ENCODE results near the gene ZNF438. TPM values are rescaled to one million over a fixed set of nuclear protein-coding genes. Genes with fewer than 3 reads are reported as not detected.

The ZNF438 gene
- total and polyA plus RNA-seq, 2 of the 13 experiments (the other 11 are each of a cell fraction or from before 2014, with no cell fraction given): 0.75 to 0.83 TPM

DNA sequence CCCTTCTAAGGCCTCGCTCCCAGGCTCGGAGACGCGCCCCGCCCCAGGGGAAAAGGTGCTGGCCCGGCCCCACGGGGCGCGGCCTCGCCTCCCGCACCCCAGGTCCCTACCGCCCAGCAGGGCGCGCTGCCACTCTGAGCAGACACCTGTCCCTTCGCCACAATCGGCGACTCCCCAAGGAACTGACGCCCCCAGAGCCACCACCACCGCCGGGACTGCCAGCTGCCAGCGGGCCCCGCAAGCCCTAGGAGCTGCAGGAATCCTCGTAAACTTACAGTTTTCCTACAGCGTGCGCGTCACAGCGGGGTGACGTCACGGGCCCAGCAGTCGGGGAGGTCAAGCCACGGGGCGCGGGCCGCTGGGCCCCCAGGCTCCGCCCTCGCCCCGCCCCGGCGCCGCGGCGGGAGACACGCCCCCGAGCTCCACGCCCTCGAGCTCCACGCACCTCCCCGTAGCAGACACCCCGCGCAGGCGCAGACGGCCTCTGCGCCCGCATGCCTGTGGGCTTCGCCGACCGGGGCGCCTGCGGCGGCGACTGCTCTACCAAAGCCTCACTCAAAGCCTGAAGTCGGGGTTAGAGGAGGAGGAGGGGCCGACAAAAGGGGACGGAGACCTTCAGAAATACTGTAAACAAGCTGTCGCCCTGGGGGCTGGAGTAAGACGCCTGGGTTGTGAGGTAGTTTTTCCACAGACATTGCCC is at the start of gene ZNF438 (continued):
- TF ChIP-seq ZBTB26 (CRISPR knock-in tag; IDR thresholded peaks at IDR 0.05; ENCODE audit: borderline replicate concordance): no peak
- 0 out of 2 replicates have a peak, but pooled peaks have one; percentile 46 for TF ChIP-seq ZNF253 (CRISPR knock-in tag; IDR thresholded peaks at IDR 0.05; ENCODE audit: borderline replicate concordance)
- no peak for TF ChIP-seq MLX (CRISPR knock-in tag; IDR thresholded peaks at IDR 0.05)
- TF ChIP-seq ARID4A (CRISPR knock-in tag; IDR thresholded peaks at IDR 0.05; ENCODE audit: borderline replicate concordance): peak; percentile 47; the same call in 1 of the 2 replicates
- 0 out of 2 replicates have a peak, but pooled peaks have one; percentile 43 for TF ChIP-seq ZSCAN12 (CRISPR knock-in tag; IDR thresholded peaks at IDR 0.05)
- no peak for TF ChIP-seq ZNF7 (CRISPR knock-in tag; IDR thresholded peaks at IDR 0.05)
- peak; percentile 62 for TF ChIP-seq ZNF446 (CRISPR knock-in tag; IDR thresholded peaks at IDR 0.05)
- TF ChIP-seq NKX3-1 (CRISPR knock-in tag; IDR thresholded peaks at IDR 0.05): 0 out of 2 replicates have a peak, but pooled peaks have one; percentile 33
- no peak for TF ChIP-seq HMG20A (CRISPR knock-in tag; IDR thresholded peaks at IDR 0.05; ENCODE audit: borderline replicate concordance)
- TF ChIP-seq CENPBD1 (CRISPR knock-in tag; IDR thresholded peaks at IDR 0.05; ENCODE audit: borderline replicate concordance, low read depth): no peak
- no peak for TF ChIP-seq WIZ (CRISPR knock-in tag; IDR thresholded peaks at IDR 0.05)
- TF ChIP-seq HNRNPLL (IDR thresholded peaks at IDR 0.05; ENCODE audit: low read depth, low read length, poor library complexity, severe bottlenecking): peak; percentile 37
- TF ChIP-seq ZNF891 (CRISPR knock-in tag; IDR thresholded peaks at IDR 0.05): 0 out of 2 replicates have a peak, but pooled peaks have one; percentile 45
- no peak for TF ChIP-seq GPBP1L1 (CRISPR knock-in tag; IDR thresholded peaks at IDR 0.05)
- TF ChIP-seq ZNF672 (CRISPR knock-in tag; IDR thresholded peaks at IDR 0.05): no peak
- TF ChIP-seq ETV6 (CRISPR knock-in tag; conservative IDR thresholded peaks at IDR 0.05): no peak
- no peak for TF ChIP-seq ZNF652 (CRISPR knock-in tag; IDR thresholded peaks at IDR 0.05; ENCODE audit: borderline replicate concordance, low read depth)
- TF ChIP-seq, protein P1, sequence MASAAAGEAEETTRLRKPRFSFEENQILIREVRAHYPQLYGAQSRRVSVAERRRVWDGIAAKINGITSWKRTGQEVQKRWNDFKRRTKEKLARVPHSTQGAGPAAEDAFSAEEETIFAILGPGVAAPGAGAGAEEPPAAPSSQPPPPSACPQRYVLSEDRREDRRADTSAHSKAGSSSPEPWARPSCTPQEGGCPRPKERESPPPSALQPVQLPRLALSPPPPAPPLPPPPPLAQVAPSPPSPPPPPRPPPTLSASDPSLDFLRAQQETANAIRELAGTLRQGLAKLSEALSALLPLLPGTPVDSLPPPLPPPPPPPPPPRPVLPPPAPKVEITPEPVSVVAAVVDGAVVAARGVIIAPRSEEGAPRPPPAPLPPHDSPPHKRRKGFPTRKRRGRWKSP (CRISPR knock-in tag; IDR thresholded peaks at IDR 0.05): peak; percentile 39; the same call in 1 of the 2 replicates
- no peak; the same call in 1 of the 2 replicates for TF ChIP-seq ZNF350 (CRISPR knock-in tag; IDR thresholded peaks at IDR 0.05; ENCODE audit: borderline replicate concordance, low read depth)
- peak; percentile 88 for TF ChIP-seq ZNF543 (CRISPR knock-in tag; IDR thresholded peaks at IDR 0.05)

Measured in HepG2 (cell line).